Vagina (tissue), 2 donors: ENCODE measurements around the gene ADAMTSL5. TPM values are rescaled to one million over a fixed set of nuclear protein-coding genes. Genes with fewer than 3 reads are reported as not detected.

ENCODE experiments used
- DNase-seq, 2 donors: peaks; one replicate each; pipeline ENCODE4 v3.0.0-alpha.2; 2017; ENCODE audit errors: extremely low spot score in 2 of 2
- H3K27ac ChIP-seq: fragments of 200-600 bp; sonication (generic); one replicate; pipeline ENCODE4 v1.5.1; 2019
- H3K27me3 ChIP-seq: fragments of 200-600 bp; sonication (generic); one replicate; pipeline ENCODE4 v1.5.1; 2019
- H3K36me3 ChIP-seq, 2 donors: fragments of 200-600 bp; sonication (generic); one replicate each; pipeline ENCODE4 v1.5.1; 2017 to 2019
- H3K4me1 ChIP-seq: fragments of 200-600 bp; sonication (generic); one replicate; pipeline ENCODE4 v1.5.1; 2019
- H3K4me3 ChIP-seq, 2 donors: fragments of 200-600 bp; sonication (generic); 1 replicate in 1 of 2; 2 replicates in 1 of 2; pipeline ENCODE4 v1.5.1; 2016 to 2019
- H3K9me3 ChIP-seq: fragments of 200-600 bp; sonication (generic); one replicate; pipeline ENCODE4 v1.5.1; 2019
- POLR2A ChIP-seq, 2 donors: fragments of 450-650 bp; IDR thresholded peaks; one replicate each; pipeline ENCODE4 v1.6.1; 2017; ENCODE audit warnings: antibody characterized with exemption in 2 of 2, mild to moderate bottlenecking in 2 of 2, moderate library complexity in 2 of 2
- POLR2AphosphoS5 ChIP-seq, 2 donors: sonication (generic); formaldehyde crosslinking; IDR thresholded peaks; one replicate each; pipeline ENCODE4 v1.9.0; 2017; ENCODE audit warnings: antibody characterized with exemption in 2 of 2, mild to moderate bottlenecking in 2 of 2, low read depth in 1 of 2; ENCODE audit not compliant: insufficient read depth in 1 of 2
- intact Hi-C: fragments of 100-400 bp; cut with DNase I; formaldehyde crosslinking; loops from one replicate; pipeline ENCODE4 v1.15.1; 2023
- total RNA-seq: library from RNA; depleted of rRNA; stranded (reverse); fragments of >200 nt; gene quantifications from one replicate; pipeline ENCODE4 v1.2.3, GENCODE V29; 2016
- TF ChIP-seq, protein P1 (sequence below), 3 experiments: fragments of 450-650 bp in 2 of 3; fragments of 200-600 bp in 1 of 3; sonication (generic) in 1 of 3; IDR thresholded peaks; one replicate each; pipeline ENCODE4 v1.5.1; 2017 to 2019; ENCODE audit warnings: antibody characterized with exemption in 3 of 3, mild to moderate bottlenecking in 2 of 3, moderate library complexity in 2 of 3

ADAMTSL5 gene
- total RNA-seq, 1 donor from 2014 or later = 22.6 TPM

GRCh38 chr19:1472231-1473084 is 40.4 kb downstream of the ADAMTSL5 start:
- Histone ChIP-seq H3K36me3 (peaks cover 0 to 11% of the 10 kb centered on the region in 2 donors), H3K27ac (no peak overlapping the region), H3K9me3 (no peaks in the 10 kb centered on the region), H3K27me3 (peaks cover 4% of the 10 kb centered on the region), H3K4me1 (peaks cover 58% of the 10 kb centered on the region), H3K4me3 (no peak overlapping the region)
- intact Hi-C loops = no loop called here
- DNase-seq = no peak
- TF ChIP-seq POLR2A (IDR thresholded peaks at IDR 0.05) = no peak
- no peak for TF ChIP-seq POLR2AphosphoS5 (IDR thresholded peaks at IDR 0.05; ENCODE audit: insufficient read depth in 1 of 2, low read depth in 1 of 2)
- TF ChIP-seq, protein P1, sequence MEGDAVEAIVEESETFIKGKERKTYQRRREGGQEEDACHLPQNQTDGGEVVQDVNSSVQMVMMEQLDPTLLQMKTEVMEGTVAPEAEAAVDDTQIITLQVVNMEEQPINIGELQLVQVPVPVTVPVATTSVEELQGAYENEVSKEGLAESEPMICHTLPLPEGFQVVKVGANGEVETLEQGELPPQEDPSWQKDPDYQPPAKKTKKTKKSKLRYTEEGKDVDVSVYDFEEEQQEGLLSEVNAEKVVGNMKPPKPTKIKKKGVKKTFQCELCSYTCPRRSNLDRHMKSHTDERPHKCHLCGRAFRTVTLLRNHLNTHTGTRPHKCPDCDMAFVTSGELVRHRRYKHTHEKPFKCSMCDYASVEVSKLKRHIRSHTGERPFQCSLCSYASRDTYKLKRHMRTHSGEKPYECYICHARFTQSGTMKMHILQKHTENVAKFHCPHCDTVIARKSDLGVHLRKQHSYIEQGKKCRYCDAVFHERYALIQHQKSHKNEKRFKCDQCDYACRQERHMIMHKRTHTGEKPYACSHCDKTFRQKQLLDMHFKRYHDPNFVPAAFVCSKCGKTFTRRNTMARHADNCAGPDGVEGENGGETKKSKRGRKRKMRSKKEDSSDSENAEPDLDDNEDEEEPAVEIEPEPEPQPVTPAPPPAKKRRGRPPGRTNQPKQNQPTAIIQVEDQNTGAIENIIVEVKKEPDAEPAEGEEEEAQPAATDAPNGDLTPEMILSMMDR (IDR thresholded peaks at IDR 0.05) = no peak

DNA sequence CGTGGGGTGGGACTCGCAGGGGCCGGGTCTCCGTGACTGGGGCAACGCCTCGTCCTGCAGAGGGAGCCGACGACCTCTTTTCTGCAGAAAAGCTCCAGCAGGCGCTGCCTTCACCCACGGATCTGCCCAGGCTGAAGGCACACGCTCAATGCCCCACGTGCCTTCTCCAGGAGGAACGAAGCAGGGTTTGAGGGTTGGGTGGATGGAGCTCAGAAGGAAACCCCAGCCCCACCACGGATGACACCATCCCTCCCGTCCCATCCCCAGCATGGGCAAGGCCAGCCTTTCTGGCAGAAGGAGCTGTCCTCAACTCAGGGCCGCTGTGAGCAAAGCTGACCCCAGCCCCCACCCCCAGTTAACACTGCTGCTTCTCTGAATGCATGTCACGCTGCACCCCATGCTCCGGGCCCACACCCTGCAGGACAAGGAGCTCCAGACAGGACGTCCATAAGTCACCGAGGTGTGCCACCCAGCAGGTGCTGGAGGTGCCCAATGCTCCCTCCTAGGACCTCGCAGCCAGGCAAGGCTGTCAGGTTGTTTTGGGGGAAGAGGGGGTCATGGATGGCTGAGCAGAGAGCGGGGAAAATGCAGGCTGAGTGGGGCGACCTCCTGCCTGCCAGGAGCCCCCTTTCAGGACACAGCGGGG is 41.2 kb downstream of the ADAMTSL5 start:
- Histone ChIP-seq H3K4me3 (peak overlapping the region in 1 of 2 donors; percentile 51), H3K27ac (no peak overlapping the region), H3K36me3 (peaks cover 0 to 11% of the 10 kb centered on the region in 2 donors), H3K27me3 (peaks cover 4% of the 10 kb centered on the region), H3K9me3 (no peaks in the 10 kb centered on the region), H3K4me1 (peaks cover 58% of the 10 kb centered on the region)
- DNase-seq = no peak
- TF ChIP-seq POLR2A (IDR thresholded peaks at IDR 0.05) (no peak), POLR2AphosphoS5 (IDR thresholded peaks at IDR 0.05; ENCODE audit: insufficient read depth in 1 of 2, low read depth in 1 of 2) (no peak)
- TF ChIP-seq, protein P1 (IDR thresholded peaks at IDR 0.05) = no peak
- intact Hi-C loops = no loop called here

GRCh38 chr19:1471010-1471514 is 41.8 kb downstream of the ADAMTSL5 start:
- TF ChIP-seq POLR2A (IDR thresholded peaks at IDR 0.05) = no peak
- TF ChIP-seq, protein P1 (IDR thresholded peaks at IDR 0.05) = no peak
- no peak for TF ChIP-seq POLR2AphosphoS5 (IDR thresholded peaks at IDR 0.05; ENCODE audit: insufficient read depth in 1 of 2, low read depth in 1 of 2)
- H3K27me3 ChIP-seq = peaks cover 4% of the 10 kb centered on the region
- DNase-seq = no peak
- H3K4me1 ChIP-seq = peaks cover 64% of the 10 kb centered on the region
- H3K9me3 ChIP-seq = no peaks in the 10 kb centered on the region
- H3K4me3 ChIP-seq = peak overlapping the region; percentile 46 to 51
- intact Hi-C loops = no loop called here
- H3K27ac ChIP-seq = no peak overlapping the region
- peaks cover 0 to 6% of the 10 kb centered on the region in 2 donors for H3K36me3 ChIP-seq

- intact Hi-C loops = no loop called here
- Histone ChIP-seq H3K9me3 (no peaks in the 10 kb centered on the region), H3K36me3 (peaks cover 0 to under 1% of the 10 kb centered on the region in 2 donors), H3K4me3 (peak overlapping the region; percentile 46 to 51), H3K27ac (no peak overlapping the region), H3K27me3 (peaks cover 4% of the 10 kb centered on the region), H3K4me1 (peaks cover 70% of the 10 kb centered on the region)
- no peak for DNase-seq
- TF ChIP-seq, protein P1 (IDR thresholded peaks at IDR 0.05) = no peak
- TF ChIP-seq POLR2AphosphoS5 (IDR thresholded peaks at IDR 0.05; ENCODE audit: insufficient read depth in 1 of 2, low read depth in 1 of 2) = peak in 1 of 2 donors; percentile 36
- TF ChIP-seq POLR2A (IDR thresholded peaks at IDR 0.05) = no peak
Observed at GRCh38 chr19:1470305-1471009, 42.4 kb downstream of the ADAMTSL5 start.
